GM19395 (cell line): Measurements from ENCODE around the gene LCTL.
"Not testable (repeated sequence)": the region's sequence is repeated elsewhere in the genome, so short reads cannot be mapped to it uniquely, and the experiment has no call there.

Source experiments
- ATAC-seq: cut with Tn5 transposase; IDR thresholded peaks from one replicate; pipeline ENCODE4 v1.9.1; 2021; ENCODE audit warnings: mild to moderate bottlenecking, moderate library complexity; ENCODE audit not compliant: unreplicated experiment

LCTL gene

GRCh38 chr15:66503780-66504562, 61.8 kb downstream of the LCTL start:
- ATAC-seq, result no peak

GRCh38 chr15:66503041-66503648, 62.7 kb downstream of the LCTL start:
- not testable (repeated sequence) for ATAC-seq

GRCh38 chr15:66502491-66502890, 63.3 kb downstream of the LCTL start:
- ATAC-seq, result no peak

- ATAC-seq, result not testable (repeated sequence)
Measured at GRCh38 chr15:66500346-66500745, 65.5 kb downstream of the LCTL start.

GRCh38 chr15:66498501-66499386, 67.1 kb downstream of the LCTL start:
- ATAC-seq, result no peak
